Transverse colon (tissue), 3 donors: ENCODE measurements around the gene WDR18.

Experiments used
- EP300 ChIP-seq: sonication (generic); formaldehyde crosslinking; IDR thresholded peaks from one replicate; pipeline ENCODE4 v1.6.1; 2017; ENCODE audit warnings: antibody characterized with exemption, low read depth
- POLR2A ChIP-seq: fragments of 450-650 bp; IDR thresholded peaks from one replicate; pipeline ENCODE4 v1.6.1; 2016; ENCODE audit warnings: antibody characterized with exemption, mild to moderate bottlenecking, moderate library complexity
- TF ChIP-seq, protein P1 (sequence below), 5 experiments: fragments of 200-600 bp in 3 of 5; fragments of 450-650 bp in 2 of 5; sonication (generic) in 3 of 5; IDR thresholded peaks; 1 replicate in 2 of 5; 2 replicates in 3 of 5; pipeline ENCODE4 v1.5.1; 2016 to 2017; ENCODE audit warnings: antibody characterized with exemption in 5 of 5, inconsistent platforms in 3 of 5, mild to moderate bottlenecking in 2 of 5, moderate library complexity in 1 of 5

- TF ChIP-seq, protein P1, sequence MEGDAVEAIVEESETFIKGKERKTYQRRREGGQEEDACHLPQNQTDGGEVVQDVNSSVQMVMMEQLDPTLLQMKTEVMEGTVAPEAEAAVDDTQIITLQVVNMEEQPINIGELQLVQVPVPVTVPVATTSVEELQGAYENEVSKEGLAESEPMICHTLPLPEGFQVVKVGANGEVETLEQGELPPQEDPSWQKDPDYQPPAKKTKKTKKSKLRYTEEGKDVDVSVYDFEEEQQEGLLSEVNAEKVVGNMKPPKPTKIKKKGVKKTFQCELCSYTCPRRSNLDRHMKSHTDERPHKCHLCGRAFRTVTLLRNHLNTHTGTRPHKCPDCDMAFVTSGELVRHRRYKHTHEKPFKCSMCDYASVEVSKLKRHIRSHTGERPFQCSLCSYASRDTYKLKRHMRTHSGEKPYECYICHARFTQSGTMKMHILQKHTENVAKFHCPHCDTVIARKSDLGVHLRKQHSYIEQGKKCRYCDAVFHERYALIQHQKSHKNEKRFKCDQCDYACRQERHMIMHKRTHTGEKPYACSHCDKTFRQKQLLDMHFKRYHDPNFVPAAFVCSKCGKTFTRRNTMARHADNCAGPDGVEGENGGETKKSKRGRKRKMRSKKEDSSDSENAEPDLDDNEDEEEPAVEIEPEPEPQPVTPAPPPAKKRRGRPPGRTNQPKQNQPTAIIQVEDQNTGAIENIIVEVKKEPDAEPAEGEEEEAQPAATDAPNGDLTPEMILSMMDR (IDR thresholded peaks at IDR 0.05): no peak
- TF ChIP-seq POLR2A (no peak), EP300 (no peak)
These were observed 42.0 kb upstream of the WDR18 start for GRCh38 chr19:942133-942645.
